GM12878 (cell line): ENCODE data around the gene ACAP1. TPM values are rescaled to one million over a fixed set of nuclear protein-coding genes. Genes with fewer than 3 reads are reported as not detected.
A peak's percentile ranks its signal among the peaks of the same experiment; 100 is the strongest.

Source experiments
- ATAC-seq: fragments of 200-7000 bp; cut with Tn5 transposase; 3 replicates; pipeline ENCODE4 v1.9.1; 2020; ENCODE audit warnings: mild to moderate bottlenecking, moderate library complexity
- BruUV-seq: library from RNA; stranded (reverse); fragments of 400-500 nt; replicated peaks from 2 replicates; lab custom pipeline; 2021; lab: Mats Ljungman, UMichigan
- CTCF ChIA-PET: fragments of 300-600 bp; sonication (Branson Sonifier 250); formaldehyde crosslinking; extraction: SDS; loops from one replicate; lab custom pipeline; 2021; ENCODE audit warnings: inconsistent platforms; lab: Yijun Ruan, JAX
- POLR2A ChIA-PET: fragments of 350-600 bp; formaldehyde crosslinking; extraction: SDS; loops from one replicate; lab custom pipeline; 2021; ENCODE audit warnings: inconsistent platforms; lab: Charles Lee
- RAD21 ChIA-PET: fragments of 300-600 bp; sonication (Branson Sonifier 250); formaldehyde crosslinking; loops from one replicate; lab custom pipeline; 2023; ENCODE audit warnings: antibody characterized with exemption; ENCODE audit not compliant: unreplicated experiment; lab: Charles Lee
- SMC1A ChIA-PET: fragments of 300-600 bp; sonication (Branson Sonifier 250); formaldehyde crosslinking; loops from one replicate; lab custom pipeline; 2023; ENCODE audit not compliant: unreplicated experiment, uncharacterized antibody; lab: Charles Lee
- DNase-seq: peaks from one replicate; pipeline ENCODE4 v3.0.0-alpha.2; 2011; ENCODE audit warnings: low read depth, low spot score
- FAIRE-seq: peaks from 3 replicates; lab custom pipeline; 2011; peaks lifted over from hg19 to GRCh38; lab: Jason Lieb, UNC
- H2AFZ ChIP-seq: 2 replicates; pipeline ENCODE4 v1.6.0; 2011; ENCODE audit warnings: low read depth, low read length, control low read depth; ENCODE audit not compliant: control insufficient read depth
- H3K27ac ChIP-seq: 2 replicates; pipeline ENCODE4 v1.5.1; 2011; ENCODE audit warnings: control low read depth; ENCODE audit not compliant: control insufficient read depth, insufficient read depth
- H3K27me3 ChIP-seq, 2 experiments: replicated peaks in 1 of 2; 2 replicates each; pipeline versions ENCODE4 v1.6.0 to v1.6.1; 2011; ENCODE audit warnings: low read length in 1 of 2; ENCODE audit not compliant: control insufficient read depth in 2 of 2, insufficient read depth in 2 of 2
- H3K36me3 ChIP-seq, 2 experiments: 2 replicates each; pipeline ENCODE4 v1.5.1; 2011; ENCODE audit warnings: low read length in 1 of 2; ENCODE audit not compliant: control insufficient read depth in 2 of 2, insufficient read depth in 2 of 2
- H3K4me1 ChIP-seq: 2 replicates; pipeline ENCODE4 v1.6.1; 2011; ENCODE audit warnings: mild to moderate bottlenecking, low read length, moderate library complexity, mixed read lengths; ENCODE audit not compliant: control insufficient read depth, insufficient read depth
- H3K4me2 ChIP-seq: 2 replicates; pipeline ENCODE4 v1.6.0; 2011; ENCODE audit warnings: control low read depth; ENCODE audit not compliant: control insufficient read depth, insufficient read depth
- H3K4me3 ChIP-seq: fragments of 200-600 bp; sonication (generic); 2 replicates; pipeline ENCODE4 v1.5.1; 2016
- H3K79me2 ChIP-seq: 2 replicates; pipeline ENCODE4 v1.6.0; 2011; ENCODE audit warnings: low read length; ENCODE audit not compliant: control insufficient read depth, insufficient read depth
- H3K9ac ChIP-seq: 2 replicates; pipeline ENCODE4 v1.8.0; 2011; ENCODE audit warnings: low read length, control low read depth, mixed read lengths; ENCODE audit not compliant: control insufficient read depth, insufficient read depth
- H3K9me3 ChIP-seq: replicated peaks from 3 replicates; pipeline ENCODE4 v1.5.1; 2011; ENCODE audit warnings: mild to moderate bottlenecking, low read length; ENCODE audit not compliant: control insufficient read depth, insufficient read depth
- H4K20me1 ChIP-seq: 2 replicates; pipeline ENCODE4 v1.6.0; 2011; ENCODE audit not compliant: control insufficient read depth, insufficient read depth
- CHD2 ChIP-seq: IDR thresholded peaks from 2 replicates; pipeline ENCODE4 v1.6.1; 2011; ENCODE audit warnings: low read depth, low read length, improper control_type of control experiment, borderline replicate concordance
- HDAC6 ChIP-seq: fragments of 200-600 bp; sonication (generic); IDR thresholded peaks from one replicate; pipeline ENCODE4 v1.8.0; 2017; ENCODE audit warnings: antibody characterized with exemption; ENCODE audit not compliant: unreplicated experiment
- MEF2A ChIP-seq: IDR thresholded peaks from 2 replicates; pipeline ENCODE4 v1.6.1; 2011; ENCODE audit warnings: low read depth, mild to moderate bottlenecking, low read length, moderate library complexity; ENCODE audit not compliant: insufficient read depth
- NFYB ChIP-seq: IDR thresholded peaks from 2 replicates; pipeline ENCODE4 v1.6.1; 2011; ENCODE audit warnings: low read depth, mild to moderate bottlenecking, low read length, improper control_type of control experiment, moderate library complexity; ENCODE audit not compliant: insufficient read depth
- NR2C1 ChIP-seq: fragments of 450-650 bp; IDR thresholded peaks from 2 replicates; pipeline ENCODE4 v1.6.1; 2017; ENCODE audit warnings: antibody characterized with exemption, mild to moderate bottlenecking, moderate library complexity
- PAX5 ChIP-seq: IDR thresholded peaks from 2 replicates; pipeline ENCODE4 v1.6.1; 2011; ENCODE audit warnings: low read depth, low read length, borderline replicate concordance
- RAD21 ChIP-seq: IDR thresholded peaks from 2 replicates; pipeline ENCODE4 v1.6.1; 2011; ENCODE audit warnings: mild to moderate bottlenecking, low read depth, low read length, moderate library complexity; ENCODE audit not compliant: insufficient read depth
- RB1 ChIP-seq: fragments of 450-650 bp; formaldehyde crosslinking; IDR thresholded peaks from 2 replicates; pipeline ENCODE4 v1.6.1; 2017; ENCODE audit warnings: mild to moderate bottlenecking, borderline replicate concordance
- TBL1XR1 ChIP-seq: IDR thresholded peaks from 2 replicates; pipeline ENCODE4 v1.6.1; 2012; ENCODE audit warnings: low read depth, low read length, improper control_type of control experiment
- TCF12 ChIP-seq: IDR thresholded peaks from 2 replicates; pipeline ENCODE4 v1.6.1; 2011; ENCODE audit warnings: low read depth, mild to moderate bottlenecking, low read length
- TCF3 ChIP-seq: IDR thresholded peaks from 2 replicates; pipeline ENCODE4 v1.6.1; 2012; ENCODE audit warnings: low read depth, mild to moderate bottlenecking, low read length, borderline replicate concordance; ENCODE audit not compliant: insufficient read depth
- YY1 ChIP-seq: IDR thresholded peaks from 2 replicates; pipeline ENCODE4 v1.6.1; 2011; ENCODE audit warnings: low read depth, mild to moderate bottlenecking, low read length
- ZNF207 ChIP-seq: fragments of 450-650 bp; IDR thresholded peaks from 2 replicates; pipeline ENCODE4 v1.6.1; 2014; ENCODE audit warnings: antibody characterized with exemption, mild to moderate bottlenecking, borderline replicate concordance
- ZNF217 ChIP-seq: fragments of 450-650 bp; IDR thresholded peaks from 2 replicates; pipeline ENCODE4 v1.6.1; 2017; ENCODE audit warnings: antibody characterized with exemption, mild to moderate bottlenecking
- WGBS: methylation state at CpG from one replicate; pipeline ENCODE4 v1.1.6; 2016; ENCODE audit warnings: low lambda C conversion rate; ENCODE audit not compliant: insufficient replicate concordance, insufficient coverage; ENCODE audit errors: missing lambda C conversion rate; 5-methylcytosine and 5-hydroxymethylcytosine counted together
- in situ Hi-C: fragments of 300-500 bp; cut with MboI; formaldehyde crosslinking; loops from 9 replicates; pipeline ENCODE4 v1.14.3; 2018; ENCODE audit warnings: mixed read lengths
- intact Hi-C: fragments of 100-400 bp; cut with micrococcal nuclease; formaldehyde crosslinking; loops from one replicate; pipeline ENCODE4 v1.14.2; 2022; ENCODE audit not compliant: unreplicated experiment
- polyA plus RNA-seq, 11 experiments: library from polyadenylated mRNA; depleted of rRNA in 4 of 11; unstranded in 6 of 11; stranded (reverse) in 5 of 11; fragments of >200 nt; fragmentation: Nextera tagmentation in 4 of 11; fragmentation: Illumina TruSeq in 1 of 11; extraction: Ambion mirVana in 4 of 11; extraction: Trizol in 1 of 11; gene quantifications; 1 replicate in 1 of 11; 2 replicates in 10 of 11; pipeline versions ENCODE4 v1.2.1 to v1.2.3, GENCODE V29; 2011 to 2016; ENCODE audit warnings: inconsistent platforms in 2 of 11, missing spikeins in 2 of 11, low read depth in 1 of 11
- total RNA-seq, 4 experiments: library from RNA; depleted of rRNA in 3 of 4; stranded (reverse); fragments of >200 nt in 3 of 4; fragmentation: Illumina TruSeq in 1 of 4; extraction: Trizol in 1 of 4; gene quantifications; 2 replicates each; pipeline versions ENCODE4 v1.2.1 to v1.2.3, GENCODE V29; 2013 to 2021
- TF ChIP-seq, protein P1 (sequence below): fragments of 450-650 bp; IDR thresholded peaks from 2 replicates; pipeline ENCODE4 v1.6.1; 2018; ENCODE audit warnings: borderline replicate concordance, mild to moderate bottlenecking; ENCODE audit not compliant: partially characterized antibody
- TF ChIP-seq, protein P2 (sequence below), 3 experiments: IDR thresholded peaks in 2 of 3; conservative IDR thresholded peaks in 1 of 3; 2 replicates each; pipeline ENCODE4 v1.5.1; 2011; ENCODE audit warnings: low read depth in 3 of 3, low read length in 3 of 3, mild to moderate bottlenecking in 3 of 3, control low read depth in 2 of 3, moderate library complexity in 2 of 3, inconsistent platforms in 1 of 3, mixed read lengths in 1 of 3; ENCODE audit not compliant: control insufficient read depth in 2 of 3, insufficient read depth in 1 of 3; ENCODE audit errors: extremely low read depth in 1 of 3

The ACAP1 gene
- total and polyA plus RNA-seq, 10 of the 15 experiments (the other 5 are each of a cell fraction or from before 2014, with no cell fraction given): 5.7 to 245 (median 118) TPM

DNA sequence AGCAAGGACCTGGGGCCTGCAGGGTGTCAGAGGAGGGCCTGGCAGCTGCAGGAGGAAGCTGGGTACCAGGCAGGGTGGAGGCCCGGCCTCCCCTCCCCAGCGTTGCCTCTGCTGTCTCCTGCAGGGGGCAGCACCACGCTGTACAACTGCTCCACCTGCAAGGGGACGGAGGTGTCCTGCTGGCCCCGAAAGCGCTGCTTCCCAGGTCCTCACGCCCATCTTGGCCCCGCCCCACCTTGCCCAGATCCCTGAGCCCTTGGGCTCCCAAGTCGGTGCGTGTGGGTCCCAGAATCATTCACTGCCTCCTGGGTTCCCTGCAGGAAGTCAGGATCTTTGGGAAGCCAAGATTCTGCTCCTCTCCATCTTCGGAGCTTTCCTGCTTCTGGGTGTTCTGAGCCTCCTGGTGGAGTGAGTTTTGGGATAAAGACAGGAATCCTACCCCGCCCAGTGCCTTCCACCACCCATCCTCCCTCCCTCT lies 19.8 kb downstream of the ACAP1 start:
- no peak for DNase-seq
- intact Hi-C loops (loop anchor here (2.0 kb wide), 1 partner anchor 205 kb away; the partner anchor contains the start of gene SENP3), in situ Hi-C loops (no loop called here)
- Histone ChIP-seq H3K9me3 (no peaks in the 10 kb centered on the region), H3K27ac (no peak overlapping the region), H3K36me3 (no peaks in the 10 kb centered on the region), H3K4me1 (peaks cover 18% of the 10 kb centered on the region), H3K79me2 (peaks cover 7% of the 10 kb centered on the region), H2AFZ (peak overlapping the region; percentile 30; the same call in 1 of the 2 replicates), H3K4me2 (no peak overlapping the region), H3K9ac (no peak overlapping the region), H3K27me3 (no peaks in the 10 kb centered on the region), H4K20me1 (no peaks in the 10 kb centered on the region), H3K4me3 (no peak overlapping the region)
- ChIA-PET CTCF (interaction anchor here (0.6 to 4.0 kb wide), 54 partner anchors 11 to 651 kb away, joined by 3 to 58 read pairs (median 4); partner anchors contain the start of genes ACAP1, CD68, KDM6B and MPDU1), POLR2A (interaction anchor here (0.6 to 1.5 kb wide), 5 partner anchors 80 to 331 kb away, joined by 3 to 9 read pairs (median 3); partner anchors contain the start of genes TMEM102, TP53 and WRAP53), RAD21 (interaction anchor here (0.6 to 3.6 kb wide), 15 partner anchors 19 to 361 kb away, joined by 3 to 31 read pairs (median 4); partner anchors contain the start of genes ACAP1, DNAH2, MPDU1 and TMEM102), SMC1A (interaction anchor here (0.6 to 2.4 kb wide), 15 partner anchors 20 to 331 kb away, joined by 3 to 10 read pairs (median 4); partner anchors contain the start of genes ACAP1, SLC2A4, TMEM256 and TP53)
- no TSS peak for BruUV-seq
- peak; percentile 69 for ATAC-seq
- peak; percentile 98 for FAIRE-seq
- 4% methylated on average over 12 of the region's 12 CpGs for WGBS
- TF ChIP-seq CHD2 (no peak), RAD21 (peak; percentile 82), TCF3 (0 out of 2 replicates have a peak, but pooled peaks have one; percentile 47), YY1 (peak; percentile 67), NFYB (no peak), HDAC6 (no peak), PAX5 (0 out of 2 replicates have a peak, but pooled peaks have one; percentile 27), TCF12 (peak; percentile 76), TBL1XR1 (no peak), RB1 (peak; percentile 54; the same call in 1 of the 2 replicates), MEF2A (0 out of 2 replicates have a peak, but pooled peaks have one; percentile 5), ZNF207 (0 out of 2 replicates have a peak, but pooled peaks have one; percentile 42), ZNF217 (no peak), NR2C1 (no peak)
- TF ChIP-seq, protein P1, sequence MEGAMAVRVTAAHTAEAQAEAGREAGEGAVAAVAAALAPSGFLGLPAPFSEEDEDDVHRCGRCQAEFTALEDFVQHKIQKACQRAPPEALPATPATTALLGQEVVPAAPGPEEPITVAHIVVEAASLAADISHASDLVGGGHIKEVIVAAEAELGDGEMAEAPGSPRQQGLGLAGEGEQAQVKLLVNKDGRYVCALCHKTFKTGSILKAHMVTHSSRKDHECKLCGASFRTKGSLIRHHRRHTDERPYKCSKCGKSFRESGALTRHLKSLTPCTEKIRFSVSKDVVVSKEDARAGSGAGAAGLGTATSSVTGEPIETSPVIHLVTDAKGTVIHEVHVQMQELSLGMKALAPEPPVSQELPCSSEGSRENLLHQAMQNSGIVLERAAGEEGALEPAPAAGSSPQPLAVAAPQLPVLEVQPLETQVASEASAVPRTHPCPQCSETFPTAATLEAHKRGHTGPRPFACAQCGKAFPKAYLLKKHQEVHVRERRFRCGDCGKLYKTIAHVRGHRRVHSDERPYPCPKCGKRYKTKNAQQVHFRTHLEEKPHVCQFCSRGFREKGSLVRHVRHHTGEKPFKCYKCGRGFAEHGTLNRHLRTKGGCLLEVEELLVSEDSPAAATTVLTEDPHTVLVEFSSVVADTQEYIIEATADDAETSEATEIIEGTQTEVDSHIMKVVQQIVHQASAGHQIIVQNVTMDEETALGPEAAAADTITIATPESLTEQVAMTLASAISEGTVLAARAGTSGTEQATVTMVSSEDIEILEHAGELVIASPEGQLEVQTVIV: no peak
- TF ChIP-seq, protein P2, sequence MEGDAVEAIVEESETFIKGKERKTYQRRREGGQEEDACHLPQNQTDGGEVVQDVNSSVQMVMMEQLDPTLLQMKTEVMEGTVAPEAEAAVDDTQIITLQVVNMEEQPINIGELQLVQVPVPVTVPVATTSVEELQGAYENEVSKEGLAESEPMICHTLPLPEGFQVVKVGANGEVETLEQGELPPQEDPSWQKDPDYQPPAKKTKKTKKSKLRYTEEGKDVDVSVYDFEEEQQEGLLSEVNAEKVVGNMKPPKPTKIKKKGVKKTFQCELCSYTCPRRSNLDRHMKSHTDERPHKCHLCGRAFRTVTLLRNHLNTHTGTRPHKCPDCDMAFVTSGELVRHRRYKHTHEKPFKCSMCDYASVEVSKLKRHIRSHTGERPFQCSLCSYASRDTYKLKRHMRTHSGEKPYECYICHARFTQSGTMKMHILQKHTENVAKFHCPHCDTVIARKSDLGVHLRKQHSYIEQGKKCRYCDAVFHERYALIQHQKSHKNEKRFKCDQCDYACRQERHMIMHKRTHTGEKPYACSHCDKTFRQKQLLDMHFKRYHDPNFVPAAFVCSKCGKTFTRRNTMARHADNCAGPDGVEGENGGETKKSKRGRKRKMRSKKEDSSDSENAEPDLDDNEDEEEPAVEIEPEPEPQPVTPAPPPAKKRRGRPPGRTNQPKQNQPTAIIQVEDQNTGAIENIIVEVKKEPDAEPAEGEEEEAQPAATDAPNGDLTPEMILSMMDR (IDR thresholded peaks at IDR 0.05 in 2 of 3, conservative IDR thresholded peaks at IDR 0.05 in 1 of 3; ENCODE audit: control insufficient read depth in 2 of 3, extremely low read depth in 1 of 3, insufficient read depth in 1 of 3, low read depth in 3 of 3, low read length in 3 of 3): peak; percentile 92 to 96 (median 93); a peak in 5 of 6 replicates
